OCI-M2 (cell line): Measurements from ENCODE around the gene BPIFB1.
A peak's percentile ranks its signal among the peaks of the same experiment; 100 is the strongest.

ENCODE experiments used
- DNase-seq: peaks from one replicate; lab custom pipeline; 2025; ENCODE audit not compliant: unreplicated experiment; lab: John Stamatoyannopoulos, UW

The BPIFB1 gene

DNA sequence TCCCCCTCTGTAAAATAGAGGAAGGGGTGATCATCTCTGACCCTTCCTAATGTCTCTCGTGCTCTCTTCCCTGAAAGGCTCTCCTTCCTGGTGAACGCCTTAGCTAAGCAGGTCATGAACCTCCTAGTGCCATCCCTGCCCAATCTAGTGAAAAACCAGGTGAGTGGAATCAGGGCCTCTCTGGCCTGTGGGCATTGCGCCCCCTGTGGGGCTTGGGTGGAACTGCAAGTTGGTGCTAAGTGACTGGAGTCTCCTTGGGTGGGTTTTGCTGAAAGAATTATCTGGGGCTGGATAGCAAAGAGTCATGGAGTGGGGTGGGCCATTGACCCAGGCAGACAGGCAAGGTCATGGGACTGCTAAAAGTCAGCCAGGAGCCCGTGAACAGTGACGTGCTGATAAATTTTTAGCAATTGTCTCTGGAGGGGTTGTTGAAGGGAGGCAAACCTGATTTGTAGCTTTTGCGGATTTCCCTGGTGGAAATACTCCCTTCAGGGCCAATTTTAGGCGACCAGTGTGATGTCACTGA lies 8.9 kb downstream of the BPIFB1 start:
- no peak for DNase-seq

DNA sequence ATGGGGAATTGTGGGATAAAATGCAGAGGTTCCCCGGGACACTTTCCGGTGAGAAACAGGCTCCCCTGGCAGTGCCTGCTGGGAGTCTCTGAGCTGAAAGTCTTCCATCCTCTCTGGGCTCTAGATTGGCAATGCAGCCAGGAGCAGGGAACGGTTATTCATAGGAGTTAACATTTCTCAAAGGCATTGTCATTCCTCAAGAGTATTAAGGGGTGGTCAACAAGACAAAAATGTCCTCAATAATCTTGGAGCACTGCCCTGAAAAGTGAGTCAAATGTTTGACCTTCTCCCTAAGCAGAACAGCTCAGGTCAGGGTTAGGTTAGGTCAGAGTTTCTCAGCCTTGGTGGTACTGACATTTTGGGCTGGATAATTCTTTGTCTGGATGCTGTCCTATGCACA lies 13.2 kb downstream of the BPIFB1 start:
- no peak for DNase-seq

DNA sequence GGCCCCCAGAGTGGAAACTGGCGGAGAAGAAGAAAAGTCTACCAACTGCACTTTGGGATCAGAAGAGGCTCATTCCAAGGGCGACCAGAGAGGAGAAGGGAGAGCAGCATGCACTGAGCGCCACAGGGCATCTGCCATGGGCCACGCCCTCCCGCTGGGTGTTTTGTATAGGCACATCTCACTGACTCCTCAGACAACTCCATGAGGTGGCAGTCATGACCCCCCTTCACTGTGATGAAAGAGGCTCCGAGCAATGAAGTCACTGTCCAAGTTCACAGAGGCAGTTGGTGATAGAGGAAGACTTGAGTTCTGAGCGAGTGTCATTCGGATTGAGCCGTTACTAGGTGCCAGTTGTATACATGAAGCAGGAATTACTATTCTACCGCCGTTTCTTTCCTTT lies 15.4 kb downstream of the BPIFB1 start:
- no peak for DNase-seq

DNA sequence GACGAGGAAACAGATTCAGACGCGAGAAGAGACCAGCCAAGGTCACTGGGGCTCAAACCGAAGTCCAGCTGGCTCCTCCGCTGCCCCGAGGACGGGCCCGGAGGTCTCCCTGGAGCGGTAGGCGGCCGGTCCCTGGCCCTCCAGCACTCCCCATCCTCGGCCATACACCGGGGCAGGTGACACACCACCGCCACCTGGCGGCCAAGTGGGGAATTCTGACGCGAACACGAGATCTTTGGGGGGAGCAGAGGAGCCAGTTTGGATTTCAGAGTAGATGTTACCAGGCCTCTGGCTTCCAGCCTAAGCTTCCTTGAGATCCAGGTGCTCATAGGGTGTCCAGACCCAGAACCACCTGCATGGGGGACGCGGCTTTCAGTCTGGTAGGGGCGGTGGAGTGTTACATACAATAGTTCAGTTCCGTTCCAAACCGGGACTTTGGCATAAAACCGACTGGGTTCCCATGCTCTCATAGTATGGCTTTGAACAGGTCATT lies 16.1 kb downstream of the BPIFB1 start:
- peak; percentile 20 for DNase-seq

DNA sequence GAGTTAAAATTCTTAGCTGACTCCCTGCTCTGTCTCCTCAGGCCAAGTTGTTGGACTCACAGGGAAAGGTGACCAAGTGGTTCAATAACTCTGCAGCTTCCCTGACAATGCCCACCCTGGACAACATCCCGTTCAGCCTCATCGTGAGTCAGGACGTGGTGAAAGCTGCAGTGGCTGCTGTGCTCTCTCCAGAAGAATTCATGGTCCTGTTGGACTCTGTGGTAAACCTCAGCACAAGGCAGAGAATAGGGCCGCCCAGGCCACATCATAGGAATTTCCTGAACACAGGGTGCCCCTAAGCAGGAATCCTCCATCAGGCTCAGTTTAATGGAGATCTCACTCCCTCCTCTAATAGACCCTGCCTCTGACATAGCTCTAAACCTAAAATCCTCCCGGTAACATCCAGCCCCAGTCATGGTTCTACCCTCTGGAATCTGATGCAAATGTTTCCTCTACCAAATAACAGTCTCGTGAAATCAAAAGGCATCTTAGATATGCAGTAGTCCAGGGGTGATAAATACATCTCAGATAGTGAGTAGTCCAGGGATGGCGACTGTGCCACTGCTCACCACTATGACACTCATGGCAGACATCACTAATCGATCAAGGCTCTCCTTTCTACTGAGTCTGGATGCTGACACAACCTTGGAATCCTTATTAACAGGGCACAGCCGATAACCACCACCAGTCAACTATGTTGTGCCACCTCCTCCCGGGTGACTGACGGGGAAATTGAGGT lies 18.3 kb downstream of the BPIFB1 start:
- DNase-seq: no peak

DNA sequence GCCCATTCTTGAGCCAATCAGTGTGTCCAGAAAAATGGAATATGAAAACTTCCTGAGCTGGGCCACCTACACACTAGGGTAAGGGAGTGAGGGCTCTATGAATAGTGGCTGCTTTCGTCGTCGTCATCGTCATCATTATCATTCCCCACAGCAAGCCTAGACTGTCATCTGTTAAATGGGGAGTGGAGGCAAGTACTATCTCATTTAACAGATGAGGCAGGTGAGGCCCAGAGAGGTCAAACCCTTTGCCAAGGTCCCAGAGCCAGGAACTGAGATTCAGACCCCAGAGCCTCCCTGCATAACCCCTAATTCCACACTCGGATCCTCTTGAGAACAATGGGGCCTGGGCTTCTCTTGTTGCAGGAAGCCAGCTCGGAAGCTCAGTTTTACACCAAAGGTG lies 20.6 kb downstream of the BPIFB1 start:
- DNase-seq: no peak

DNA sequence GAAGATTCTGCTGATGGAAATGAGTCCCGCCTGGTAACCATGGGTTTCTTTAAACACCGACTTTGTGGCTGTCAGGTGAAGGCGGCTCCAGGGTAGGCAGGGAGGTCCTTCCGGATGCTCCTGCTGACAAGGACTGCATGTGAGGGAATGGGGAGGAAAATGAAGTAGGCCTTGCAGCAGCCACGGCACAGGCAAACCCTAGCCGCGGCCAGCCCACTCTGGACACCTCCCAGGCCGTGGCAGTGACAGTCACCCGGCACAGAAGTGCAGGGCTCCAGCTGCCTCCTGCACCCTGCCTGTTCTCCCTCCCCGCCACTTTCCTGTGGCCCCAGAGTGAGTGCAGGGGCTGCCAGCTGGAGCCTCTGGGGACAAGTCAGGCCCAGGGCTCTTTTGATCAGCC lies 21.0 kb downstream of the BPIFB1 start:
- no peak for DNase-seq

DNA sequence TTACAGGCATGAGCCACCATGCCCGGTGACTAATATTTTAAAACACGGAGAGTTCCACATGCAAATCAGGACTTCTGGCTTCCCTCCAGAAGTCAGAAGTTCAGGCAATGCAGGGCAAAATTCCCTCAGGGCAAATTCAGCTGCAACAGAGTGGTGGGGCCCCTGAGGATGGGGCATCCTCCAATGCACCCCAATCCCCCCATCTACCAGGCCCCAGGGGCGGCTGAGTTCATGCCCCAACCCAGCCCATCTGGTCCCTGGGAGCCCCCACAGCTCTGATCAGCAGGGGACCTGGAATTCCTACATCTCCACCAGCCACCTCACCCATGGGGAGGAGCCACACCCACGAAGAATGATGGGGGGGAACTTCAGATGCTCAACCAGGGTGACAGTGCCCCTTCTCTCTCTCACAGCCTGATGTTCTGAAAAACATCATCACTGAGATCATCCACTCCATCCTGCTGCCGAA lies 22.6 kb downstream of the BPIFB1 start:
- DNase-seq: no peak

DNA sequence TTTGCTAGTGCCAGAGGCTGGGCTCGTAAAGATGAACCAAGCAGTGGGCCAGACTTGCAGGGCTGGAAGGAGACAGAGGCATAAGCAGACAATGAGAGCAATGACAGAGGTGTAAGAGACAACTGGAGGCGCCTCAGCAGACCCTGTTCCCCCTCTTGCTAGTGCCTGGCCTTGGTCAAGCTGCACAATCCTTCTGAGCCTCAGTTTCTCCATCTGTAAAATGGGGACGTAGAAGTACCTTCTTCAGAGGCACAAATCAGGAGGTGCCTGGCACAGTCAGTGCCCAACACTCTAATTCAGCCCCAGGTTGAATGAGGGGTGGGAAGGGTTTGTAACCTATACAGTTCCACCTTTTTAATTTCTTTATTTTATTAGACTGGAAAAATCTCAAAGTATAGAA lies 23.2 kb downstream of the BPIFB1 start:
- no peak for DNase-seq

DNA sequence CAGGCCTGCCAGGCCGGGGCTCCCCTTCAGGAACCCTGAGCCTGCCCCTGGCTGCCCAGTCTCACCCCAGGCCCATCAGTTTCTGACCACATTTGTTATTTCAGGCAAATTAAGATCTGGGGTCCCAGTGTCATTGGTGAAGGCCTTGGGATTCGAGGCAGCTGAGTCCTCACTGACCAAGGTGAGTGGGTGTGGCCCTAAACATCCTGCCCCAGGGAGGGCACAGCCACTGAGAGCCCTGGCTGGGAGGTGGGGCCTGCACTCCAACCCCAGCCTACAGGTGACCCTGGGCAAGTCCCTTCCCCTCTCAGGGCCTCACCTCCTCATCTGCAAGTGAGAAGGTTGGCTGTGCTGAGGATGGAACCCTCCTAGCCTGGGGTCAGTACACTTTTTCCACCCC lies 23.8 kb downstream of the BPIFB1 start:
- DNase-seq: no peak

DNA sequence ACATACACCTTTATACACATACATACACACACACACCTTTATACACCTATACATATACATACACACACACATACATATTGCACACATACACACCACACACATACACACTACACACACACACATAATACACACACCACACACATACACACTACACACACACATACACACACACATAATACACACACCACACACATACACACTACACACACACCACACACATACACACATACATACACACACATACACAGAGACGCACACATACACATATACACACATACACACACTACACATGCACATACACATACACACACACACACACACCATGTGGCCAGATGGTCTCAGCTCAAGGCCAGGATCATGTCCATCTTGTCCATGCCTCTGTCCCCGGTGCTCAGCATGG lies 25.7 kb downstream of the BPIFB1 start:
- no peak for DNase-seq

DNA sequence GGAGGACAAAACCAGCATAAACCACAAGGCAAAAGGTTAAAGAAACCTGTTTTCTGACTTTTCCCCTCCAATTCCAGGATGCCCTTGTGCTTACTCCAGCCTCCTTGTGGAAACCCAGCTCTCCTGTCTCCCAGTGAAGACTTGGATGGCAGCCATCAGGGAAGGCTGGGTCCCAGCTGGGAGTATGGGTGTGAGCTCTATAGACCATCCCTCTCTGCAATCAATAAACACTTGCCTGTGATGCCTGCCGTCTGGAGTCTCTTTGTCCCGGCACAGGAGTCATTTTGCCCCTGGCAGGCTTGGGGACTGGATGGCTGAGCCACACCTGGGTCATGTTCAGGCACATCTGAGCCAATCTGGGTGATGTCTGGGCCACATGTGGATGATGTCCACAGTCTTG lies 26.6 kb downstream of the BPIFB1 start:
- no peak for DNase-seq

DNA sequence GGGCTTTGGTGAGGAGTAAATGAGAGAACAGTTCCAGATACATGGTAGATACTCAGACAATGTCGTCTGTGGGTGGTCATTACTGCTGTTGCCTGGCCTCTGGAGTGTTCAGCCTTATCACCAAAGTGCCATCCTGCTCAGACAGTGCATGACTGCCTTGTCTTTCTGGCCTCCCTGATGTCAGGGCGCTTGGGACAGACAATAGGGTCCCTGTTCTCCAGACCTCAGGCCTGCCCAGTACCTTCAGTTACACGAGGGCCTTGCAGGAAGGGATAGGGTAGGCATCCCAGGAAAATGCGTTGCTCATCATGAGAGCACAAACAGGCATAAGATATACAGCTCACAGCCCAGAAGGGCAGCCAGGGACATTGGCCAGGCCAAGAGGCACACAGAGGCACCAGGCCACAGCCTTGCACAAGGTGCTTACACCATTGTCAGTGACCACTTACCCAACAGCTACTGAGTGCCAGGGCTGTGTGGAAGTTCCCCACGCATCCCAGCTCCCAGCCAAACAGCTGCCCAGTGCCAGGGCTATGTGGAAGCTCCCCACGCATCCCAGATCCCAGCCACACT lies 27.4 kb downstream of the BPIFB1 start:
- no peak for DNase-seq

DNA sequence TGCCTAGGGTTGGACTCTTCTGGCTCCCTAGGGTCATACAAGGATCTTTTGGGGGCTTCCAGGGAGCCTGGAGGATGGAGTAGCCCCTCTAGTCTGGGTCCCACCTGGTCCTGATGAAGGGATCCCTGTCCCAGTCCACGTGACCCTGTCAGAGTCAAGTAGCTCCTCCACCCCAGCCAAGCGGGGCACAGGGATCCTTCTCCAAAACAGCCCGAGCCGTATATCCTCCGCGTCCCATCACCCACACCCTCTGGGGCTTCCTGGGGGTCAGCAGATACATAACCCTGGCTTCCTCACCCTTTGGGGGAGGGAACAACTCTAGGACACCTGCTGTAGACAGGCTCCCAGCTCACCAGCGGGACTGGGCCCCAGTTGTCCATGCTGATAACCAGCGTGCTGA lies 28.0 kb downstream of the BPIFB1 start:
- DNase-seq: no peak

DNA sequence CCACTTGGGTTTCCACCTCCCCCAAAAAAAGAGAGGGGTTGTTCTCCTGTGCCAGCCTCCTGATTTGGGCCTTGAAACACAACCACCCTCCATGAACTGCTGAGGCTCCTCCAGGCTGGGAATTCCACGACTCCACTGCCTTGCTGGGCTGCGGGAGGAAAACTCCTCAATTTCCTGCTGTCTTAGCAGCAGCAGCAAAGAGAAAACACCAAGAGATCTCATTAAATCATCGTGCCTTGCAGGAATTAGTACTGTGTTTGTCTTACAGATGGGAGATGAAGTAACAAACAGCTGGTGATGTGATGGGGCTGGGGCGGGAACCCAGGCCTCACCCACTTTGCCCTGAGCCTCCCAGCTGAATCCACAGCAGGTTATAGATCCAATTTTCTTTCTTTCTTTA lies 29.0 kb downstream of the BPIFB1 start:
- no peak for DNase-seq

DNA sequence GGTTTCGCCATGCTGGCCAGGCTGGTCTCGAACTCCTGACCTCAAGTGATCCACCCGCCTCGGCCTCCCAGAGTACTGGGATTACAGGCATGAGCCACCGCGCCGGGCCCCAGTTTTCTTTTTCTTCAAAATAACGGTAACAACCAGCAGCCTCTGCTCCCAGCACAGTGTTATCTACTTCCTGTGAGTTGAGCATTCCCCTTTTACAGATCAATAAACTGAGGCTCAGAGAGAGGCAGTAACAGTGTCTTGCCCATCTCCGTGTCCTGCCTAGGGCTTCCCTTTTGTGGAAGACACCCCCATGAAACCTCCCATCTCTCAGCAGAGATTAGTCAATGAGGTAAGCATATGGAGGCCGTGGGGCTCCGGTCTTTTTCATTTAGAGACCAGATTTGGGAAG lies 29.6 kb downstream of the BPIFB1 start:
- no peak for DNase-seq

DNA sequence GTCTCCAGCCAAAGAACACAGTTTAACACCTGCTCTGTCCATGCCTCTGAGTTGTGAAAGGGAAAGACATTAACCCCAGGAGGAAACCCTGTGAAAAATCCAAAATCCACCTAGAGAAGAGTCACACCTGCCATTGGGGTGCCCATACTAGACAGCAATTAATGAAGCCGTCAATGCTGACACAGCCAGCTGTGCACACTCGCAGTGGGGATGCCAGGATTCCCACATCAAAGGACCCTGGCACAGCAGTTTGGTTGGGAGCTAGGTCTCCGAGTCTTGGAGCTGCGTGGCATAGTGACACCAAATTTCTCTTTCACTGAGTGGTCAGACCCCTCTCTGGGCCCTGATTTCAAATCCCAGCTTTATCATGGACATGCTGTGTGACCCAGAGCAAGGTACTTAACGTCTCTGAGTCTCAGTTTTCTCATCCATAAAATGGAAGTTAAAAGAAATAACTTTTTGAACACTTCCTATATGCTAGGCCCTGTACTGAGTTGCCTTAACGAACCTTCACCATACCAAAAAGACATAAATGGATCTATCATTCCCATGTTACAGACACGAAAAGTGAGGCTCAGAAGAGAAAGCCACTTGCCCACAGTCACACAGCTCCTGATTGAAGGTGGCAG lies 30.8 kb downstream of the BPIFB1 start:
- DNase-seq: no peak

DNA sequence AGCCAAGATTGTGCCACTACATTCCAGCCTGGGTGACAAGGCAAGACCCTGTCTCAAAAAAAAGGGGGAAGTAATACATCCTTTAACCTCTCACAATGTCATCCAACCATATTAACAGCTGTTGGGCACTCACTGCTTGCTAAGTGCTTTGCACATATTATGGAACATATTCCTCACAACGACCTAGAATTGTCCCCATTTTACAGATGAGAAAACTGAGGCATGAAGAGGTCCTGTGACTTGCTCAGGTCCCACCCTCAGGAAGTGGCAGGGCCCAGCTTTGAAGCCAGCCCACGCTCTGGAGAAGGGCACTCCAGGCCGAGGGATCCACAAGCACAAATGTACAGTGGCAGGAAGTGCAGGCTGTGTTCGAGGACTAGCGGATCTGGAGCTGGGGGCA lies 33.3 kb downstream of the BPIFB1 start:
- DNase-seq: no peak

DNA sequence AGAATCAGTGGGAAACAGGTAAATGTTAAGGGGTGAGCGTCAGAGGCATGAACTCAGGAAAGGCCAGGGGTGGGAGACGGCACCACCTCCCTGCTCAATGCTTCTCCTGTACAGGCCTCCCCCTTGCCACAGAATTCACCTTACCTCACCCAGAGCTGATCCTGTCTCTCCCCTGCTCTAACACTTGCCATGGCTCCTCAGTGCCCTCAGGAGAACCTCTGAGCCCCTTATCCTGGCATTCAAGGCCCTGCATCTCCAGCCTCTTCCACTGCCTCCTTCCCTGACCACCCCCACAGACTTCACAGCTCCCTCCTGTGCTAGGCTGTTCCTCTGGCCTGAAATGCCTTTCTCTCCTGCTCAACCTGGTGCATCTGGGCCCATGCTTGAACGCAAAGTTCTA lies 33.9 kb downstream of the BPIFB1 start:
- DNase-seq: no peak

DNA sequence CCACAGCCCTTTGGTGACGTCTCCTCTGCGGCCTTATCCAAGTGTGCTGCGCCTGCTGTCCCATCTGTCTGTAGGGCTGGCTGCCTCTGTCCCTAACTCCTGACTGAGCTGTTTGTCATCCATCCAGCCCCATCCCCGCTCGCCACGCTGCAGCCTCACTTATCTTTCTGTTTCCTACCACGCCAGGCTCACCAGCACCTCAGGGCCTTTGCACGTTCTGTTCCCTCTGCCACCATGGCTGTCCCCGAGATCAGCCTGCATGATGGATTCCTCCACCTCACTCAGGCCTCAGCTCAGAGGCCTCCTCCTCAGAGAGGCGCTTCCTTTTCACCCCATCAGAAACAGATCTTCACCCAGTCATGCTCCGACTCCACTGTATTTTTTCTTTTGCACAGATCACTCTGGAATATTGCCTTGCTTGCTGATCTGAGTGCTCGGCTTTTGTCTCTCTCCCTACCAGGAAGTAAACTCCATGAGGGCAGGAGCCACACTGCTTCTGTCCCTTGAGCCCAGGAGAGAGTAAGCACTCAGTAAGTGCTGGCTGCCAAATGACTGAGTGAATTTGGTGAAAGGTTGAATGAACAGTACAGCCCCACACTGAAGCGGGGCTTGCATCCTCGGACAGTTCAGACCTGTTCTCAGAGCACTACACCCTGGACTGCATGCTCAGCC lies 34.5 kb downstream of the BPIFB1 start:
- DNase-seq: no peak

DNA sequence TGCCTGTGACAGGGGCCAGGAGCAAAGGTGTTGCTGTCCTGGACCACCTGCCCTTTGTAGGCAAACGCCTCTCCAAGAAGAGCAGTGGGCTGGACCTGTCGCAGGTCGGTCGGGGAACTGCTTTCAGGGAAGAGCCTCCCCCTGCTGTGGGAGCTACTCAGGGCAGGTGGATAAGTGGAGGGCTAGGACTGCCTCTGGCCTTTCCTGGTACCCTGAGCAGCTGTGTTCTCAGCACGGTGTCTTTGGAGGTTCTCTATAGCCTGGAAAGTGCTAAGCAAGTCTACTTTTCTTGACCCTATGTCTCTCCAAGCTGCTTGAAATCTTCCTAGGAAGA lies 35.0 kb downstream of the BPIFB1 start:
- DNase-seq: no peak

DNA sequence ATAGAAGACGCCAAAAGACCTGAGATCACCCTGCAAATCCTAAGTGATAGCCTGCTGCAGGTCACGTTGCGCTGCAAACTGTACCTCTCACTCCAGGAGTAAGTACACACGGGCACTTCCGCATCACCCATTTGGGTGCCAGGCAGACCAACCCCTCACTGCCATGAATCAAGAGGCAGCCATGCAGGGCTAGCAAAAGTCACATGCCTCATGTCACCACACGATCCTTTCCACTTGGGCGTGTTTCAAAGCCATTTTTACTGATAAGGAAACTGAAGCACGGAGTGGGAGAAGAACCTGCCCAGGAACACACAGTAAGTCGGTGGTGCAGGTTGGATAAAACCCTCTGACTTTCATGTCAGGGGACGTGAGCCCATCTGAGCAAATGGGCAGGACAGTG lies 37.0 kb downstream of the BPIFB1 start:
- DNase-seq: no peak
